Measurements from ENCODE around the gene PRAME.

Gene PRAME

GRCh38 chr22:22548317-22548716 is 10.7 kb downstream of the PRAME start:
- H4K91ac ChIP-seq (ENCODE audit: low read length), result no peak overlapping the region
- H2BK120ac ChIP-seq (ENCODE audit: low read depth, low read length), result no peak overlapping the region
- H2BK12ac ChIP-seq (ENCODE audit: low read length in 2 of 2), result no peak overlapping the region
- H3K23ac ChIP-seq (ENCODE audit: low read length in 2 of 2), result no peak overlapping the region
- no peak for DNase-seq
- no peak overlapping the region for H2BK15ac ChIP-seq (ENCODE audit: low read depth, poor library complexity, severe bottlenecking)
- no peak overlapping the region for H3K9ac ChIP-seq (ENCODE audit: low read length)
- H3K4me1 ChIP-seq (ENCODE audit: control insufficient read depth, insufficient read depth, low read depth, low read length), result no peaks in the 10 kb centered on the region
- H3K27me3 ChIP-seq (ENCODE audit: control insufficient read depth in 1 of 2, insufficient read depth in 1 of 2, low read length in 2 of 2), result peaks cover 7 to 58% of the 10 kb centered on the region in 2 experiments
- H3K14ac ChIP-seq (ENCODE audit: low read length in 2 of 2), result no peak overlapping the region
- no peaks in the 10 kb centered on the region for H3K9me3 ChIP-seq (ENCODE audit: control insufficient read depth, low read length)
- H3K79me1 ChIP-seq (replicated peaks; ENCODE audit: low read length, poor library complexity, severe bottlenecking), result no peaks in the 10 kb centered on the region
- no peak overlapping the region for H3K4me3 ChIP-seq (ENCODE audit: insufficient read depth in 1 of 2, low read depth in 1 of 2, low read length in 2 of 2)
- H2AK5ac ChIP-seq (ENCODE audit: low read length, severe bottlenecking), result no peak overlapping the region
- no peak overlapping the region for H4K8ac ChIP-seq (ENCODE audit: low read length)
- 63% methylated on average over 9 of the region's 9 CpGs for WGBS
- no peak overlapping the region for H2BK5ac ChIP-seq (ENCODE audit: low read depth, low read length, poor library complexity, severe bottlenecking)
- H3K4ac ChIP-seq (ENCODE audit: low read depth in 1 of 2, low read length in 2 of 2), result no peak overlapping the region
- no peak overlapping the region for H3K4me2 ChIP-seq (ENCODE audit: low read length, poor library complexity, severe bottlenecking)
- no peak overlapping the region for H2AFZ ChIP-seq (ENCODE audit: low read depth, low read length)
- no peaks in the 10 kb centered on the region for H3K36me3 ChIP-seq (ENCODE audit: control insufficient read depth in 1 of 2, insufficient read depth in 2 of 2, low read depth in 1 of 2, low read length in 2 of 2)
- H3K18ac ChIP-seq (ENCODE audit: low read depth in 1 of 2, low read length in 2 of 2), result no peak overlapping the region
- no peak overlapping the region for H3K27ac ChIP-seq (ENCODE audit: low read length, poor library complexity, severe bottlenecking)

GRCh38 chr22:22547692-22548300 is 11.3 kb downstream of the PRAME start:
- Histone ChIP-seq H3K9ac (ENCODE audit: low read length) (no peak overlapping the region), H2BK15ac (ENCODE audit: low read depth, poor library complexity, severe bottlenecking) (no peak overlapping the region), H2AFZ (ENCODE audit: low read depth, low read length) (no peak overlapping the region), H3K4ac (ENCODE audit: low read depth in 1 of 2, low read length in 2 of 2) (no peak overlapping the region), H3K36me3 (ENCODE audit: control insufficient read depth in 1 of 2, insufficient read depth in 2 of 2, low read depth in 1 of 2, low read length in 2 of 2) (no peaks in the 10 kb centered on the region), H4K91ac (ENCODE audit: low read length) (no peak overlapping the region), H2BK120ac (ENCODE audit: low read depth, low read length) (no peak overlapping the region), H3K27me3 (ENCODE audit: control insufficient read depth in 1 of 2, insufficient read depth in 1 of 2, low read length in 2 of 2) (peaks cover 7 to 57% of the 10 kb centered on the region in 2 experiments), H3K27ac (ENCODE audit: low read length, poor library complexity, severe bottlenecking) (no peak overlapping the region), H3K4me3 (ENCODE audit: insufficient read depth in 1 of 2, low read depth in 1 of 2, low read length in 2 of 2) (no peak overlapping the region), H3K79me1 (replicated peaks; ENCODE audit: low read length, poor library complexity, severe bottlenecking) (no peaks in the 10 kb centered on the region), H3K23ac (ENCODE audit: low read length in 2 of 2) (no peak overlapping the region), H3K18ac (ENCODE audit: low read depth in 1 of 2, low read length in 2 of 2) (no peak overlapping the region), H3K14ac (ENCODE audit: low read length in 2 of 2) (no peak overlapping the region), H2BK5ac (ENCODE audit: low read depth, low read length, poor library complexity, severe bottlenecking) (no peak overlapping the region), H4K8ac (ENCODE audit: low read length) (no peak overlapping the region), H3K4me2 (ENCODE audit: low read length, poor library complexity, severe bottlenecking) (no peak overlapping the region), H2AK5ac (ENCODE audit: low read length, severe bottlenecking) (no peak overlapping the region), H3K9me3 (ENCODE audit: control insufficient read depth, low read length) (no peaks in the 10 kb centered on the region), H3K4me1 (ENCODE audit: control insufficient read depth, insufficient read depth, low read depth, low read length) (no peaks in the 10 kb centered on the region), H2BK12ac (ENCODE audit: low read length in 2 of 2) (no peak overlapping the region)
- DNase-seq, result no peak
- WGBS, result 37% methylated on average over 3 of the region's 3 CpGs

GRCh38 chr22:22547226-22547625 is 11.8 kb downstream of the PRAME start:
- Histone ChIP-seq H3K27me3 (ENCODE audit: control insufficient read depth in 1 of 2, insufficient read depth in 1 of 2, low read length in 2 of 2) (peaks cover 7 to 58% of the 10 kb centered on the region in 2 experiments), H3K18ac (ENCODE audit: low read depth in 1 of 2, low read length in 2 of 2) (no peak overlapping the region), H3K4me3 (ENCODE audit: insufficient read depth in 1 of 2, low read depth in 1 of 2, low read length in 2 of 2) (no peak overlapping the region), H2BK15ac (ENCODE audit: low read depth, poor library complexity, severe bottlenecking) (no peak overlapping the region), H3K4me1 (ENCODE audit: control insufficient read depth, insufficient read depth, low read depth, low read length) (no peaks in the 10 kb centered on the region), H2AK5ac (ENCODE audit: low read length, severe bottlenecking) (no peak overlapping the region), H4K91ac (ENCODE audit: low read length) (no peak overlapping the region), H4K8ac (ENCODE audit: low read length) (no peak overlapping the region), H3K4me2 (ENCODE audit: low read length, poor library complexity, severe bottlenecking) (no peak overlapping the region), H3K27ac (ENCODE audit: low read length, poor library complexity, severe bottlenecking) (no peak overlapping the region), H3K9ac (ENCODE audit: low read length) (no peak overlapping the region), H2BK120ac (ENCODE audit: low read depth, low read length) (no peak overlapping the region), H2AFZ (ENCODE audit: low read depth, low read length) (no peak overlapping the region), H3K4ac (ENCODE audit: low read depth in 1 of 2, low read length in 2 of 2) (no peak overlapping the region), H2BK12ac (ENCODE audit: low read length in 2 of 2) (no peak overlapping the region), H3K14ac (ENCODE audit: low read length in 2 of 2) (no peak overlapping the region), H3K9me3 (ENCODE audit: control insufficient read depth, low read length) (no peaks in the 10 kb centered on the region), H3K36me3 (ENCODE audit: control insufficient read depth in 1 of 2, insufficient read depth in 2 of 2, low read depth in 1 of 2, low read length in 2 of 2) (no peaks in the 10 kb centered on the region), H3K79me1 (replicated peaks; ENCODE audit: low read length, poor library complexity, severe bottlenecking) (no peaks in the 10 kb centered on the region), H3K23ac (ENCODE audit: low read length in 2 of 2) (no peak overlapping the region), H2BK5ac (ENCODE audit: low read depth, low read length, poor library complexity, severe bottlenecking) (no peak overlapping the region)
- WGBS, result 91% methylated on average over 2 of the region's 3 CpGs
- DNase-seq, result no peak

GRCh38 chr22:22546490-22546889 is 12.6 kb downstream of the PRAME start:
- no peak overlapping the region for H4K8ac ChIP-seq (ENCODE audit: low read length)

More at GRCh38 chr22:22546490-22546889, 12.6 kb downstream of the PRAME start:
- DNase-seq, result no peak
- H2BK120ac ChIP-seq (ENCODE audit: low read depth, low read length), result no peak overlapping the region
- no peaks in the 10 kb centered on the region for H3K79me1 ChIP-seq (replicated peaks; ENCODE audit: low read length, poor library complexity, severe bottlenecking)
- no peak overlapping the region for H4K91ac ChIP-seq (ENCODE audit: low read length)
- no peaks in the 10 kb centered on the region for H3K36me3 ChIP-seq (ENCODE audit: control insufficient read depth in 1 of 2, insufficient read depth in 2 of 2, low read depth in 1 of 2, low read length in 2 of 2)
- peaks cover 7 to 60% of the 10 kb centered on the region in 2 experiments for H3K27me3 ChIP-seq (ENCODE audit: control insufficient read depth in 1 of 2, insufficient read depth in 1 of 2, low read length in 2 of 2)
- no peak overlapping the region for H2AK5ac ChIP-seq (ENCODE audit: low read length, severe bottlenecking)
- H3K18ac ChIP-seq (ENCODE audit: low read depth in 1 of 2, low read length in 2 of 2), result no peak overlapping the region
- H3K9ac ChIP-seq (ENCODE audit: low read length), result no peak overlapping the region
- no peak overlapping the region for H2AFZ ChIP-seq (ENCODE audit: low read depth, low read length)
- no peaks in the 10 kb centered on the region for H3K4me1 ChIP-seq (ENCODE audit: control insufficient read depth, insufficient read depth, low read depth, low read length)
- no peak overlapping the region for H3K4ac ChIP-seq (ENCODE audit: low read depth in 1 of 2, low read length in 2 of 2)
- H2BK12ac ChIP-seq (ENCODE audit: low read length in 2 of 2), result no peak overlapping the region
- H3K9me3 ChIP-seq (ENCODE audit: control insufficient read depth, low read length), result no peaks in the 10 kb centered on the region
- H3K14ac ChIP-seq (ENCODE audit: low read length in 2 of 2), result no peak overlapping the region
- no peak overlapping the region for H3K4me3 ChIP-seq (ENCODE audit: insufficient read depth in 1 of 2, low read depth in 1 of 2, low read length in 2 of 2)
- no peak overlapping the region for H3K27ac ChIP-seq (ENCODE audit: low read length, poor library complexity, severe bottlenecking)
- WGBS, result 81% methylated on average over 5 of the region's 5 CpGs
- no peak overlapping the region for H3K23ac ChIP-seq (ENCODE audit: low read length in 2 of 2)
- H2BK5ac ChIP-seq (ENCODE audit: low read depth, low read length, poor library complexity, severe bottlenecking), result no peak overlapping the region
- H2BK15ac ChIP-seq (ENCODE audit: low read depth, poor library complexity, severe bottlenecking), result no peak overlapping the region
- H3K4me2 ChIP-seq (ENCODE audit: low read length, poor library complexity, severe bottlenecking), result no peak overlapping the region

Measured in mesenchymal stem cell (in vitro differentiated cells and primary cell).